Breast epithelium (tissue), 4 donors: ENCODE data around the gene TCF7L1. TPM values are rescaled to one million over a fixed set of nuclear protein-coding genes. Genes with fewer than 3 reads are reported as not detected.

ENCODE experiments used
- DNase-seq, 2 donors: peaks; one replicate each; pipeline ENCODE4 v3.0.0-alpha.2; 2019; ENCODE audit warnings: low spot score in 2 of 2
- H3K27ac ChIP-seq, 2 donors: fragments of 200-600 bp; sonication (generic) in 1 of 2; one replicate each; pipeline ENCODE4 v1.5.1; 2016 to 2019; ENCODE audit warnings: mild to moderate bottlenecking in 1 of 2
- H3K27me3 ChIP-seq, 2 donors: fragments of 200-600 bp; sonication (generic) in 1 of 2; one replicate each; pipeline versions ENCODE4 v1.5.1 to v1.6.0; 2017 to 2019; ENCODE audit warnings: control low read depth in 1 of 2, mild to moderate bottlenecking in 1 of 2
- H3K36me3 ChIP-seq: fragments of 200-600 bp; one replicate; pipeline ENCODE4 v1.5.1; 2019
- H3K4me1 ChIP-seq, 2 donors: fragments of 200-600 bp; sonication (generic); one replicate each; pipeline ENCODE4 v1.5.1; 2016 to 2019; ENCODE audit warnings: control low read depth in 1 of 2
- H3K4me3 ChIP-seq, 3 donors: fragments of 200-600 bp; sonication (generic); 1 replicate in 2 of 3; 2 replicates in 1 of 3; pipeline ENCODE4 v1.5.1; 2016 to 2019; ENCODE audit warnings: mild to moderate bottlenecking in 3 of 3, moderate library complexity in 2 of 3
- H3K9me3 ChIP-seq, 2 donors: fragments of 200-600 bp; sonication (generic) in 1 of 2; one replicate each; pipeline ENCODE4 v1.5.1; 2016 to 2019; ENCODE audit warnings: control low read depth in 1 of 2
- POLR2A ChIP-seq: fragments of 450-650 bp; IDR thresholded peaks from one replicate; pipeline ENCODE4 v1.6.1; 2016; ENCODE audit warnings: antibody characterized with exemption, mild to moderate bottlenecking, moderate library complexity
- POLR2AphosphoS5 ChIP-seq, 3 donors: sonication (generic); formaldehyde crosslinking; IDR thresholded peaks; one replicate each; pipeline ENCODE4 v1.6.1; 2017; ENCODE audit warnings: antibody characterized with exemption in 3 of 3
- intact Hi-C: fragments of 100-400 bp; cut with DNase I; formaldehyde crosslinking; loops from one replicate; pipeline ENCODE4 v1.15.1; 2023; ENCODE audit warnings: low total_unique reads
- total RNA-seq, 3 donors: library from RNA; depleted of rRNA; stranded (reverse); fragments of >200 nt; gene quantifications; one replicate each; pipeline ENCODE4 v1.1.0, GENCODE V29; 2016
- TF ChIP-seq, protein P1 (sequence below), 3 donors: fragments of 450-650 bp; IDR thresholded peaks; one replicate each; pipeline ENCODE4 v1.5.1; 2016 to 2017; ENCODE audit warnings: antibody characterized with exemption in 3 of 3, mild to moderate bottlenecking in 3 of 3, moderate library complexity in 3 of 3

The TCF7L1 gene
- total RNA-seq, 3 donors from 2014 or later = 3.4 to 6.9 (median 5.9) TPM

DNA sequence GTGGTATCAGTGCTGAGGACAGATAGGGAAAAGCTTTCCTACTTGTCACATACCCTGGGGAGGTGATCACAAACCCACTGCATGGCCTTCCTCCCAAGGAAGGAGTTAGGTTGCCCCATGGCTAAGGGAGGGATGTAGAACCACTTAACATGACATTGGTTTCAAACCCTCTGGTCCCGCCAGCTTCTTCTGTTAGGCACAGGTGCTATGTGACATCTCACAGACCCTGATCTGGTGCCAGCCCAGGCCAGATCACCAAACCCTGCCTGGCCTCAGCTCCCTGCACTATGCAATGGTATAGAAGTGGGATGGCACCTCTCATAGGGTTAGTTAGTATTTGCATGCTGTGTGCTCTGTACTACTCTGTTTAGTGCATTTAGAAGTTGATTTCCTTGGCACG is 58.0 kb downstream of the TCF7L1 start:
- DNase-seq = no peak
- intact Hi-C loops = no loop called here
- TF ChIP-seq, protein P1, sequence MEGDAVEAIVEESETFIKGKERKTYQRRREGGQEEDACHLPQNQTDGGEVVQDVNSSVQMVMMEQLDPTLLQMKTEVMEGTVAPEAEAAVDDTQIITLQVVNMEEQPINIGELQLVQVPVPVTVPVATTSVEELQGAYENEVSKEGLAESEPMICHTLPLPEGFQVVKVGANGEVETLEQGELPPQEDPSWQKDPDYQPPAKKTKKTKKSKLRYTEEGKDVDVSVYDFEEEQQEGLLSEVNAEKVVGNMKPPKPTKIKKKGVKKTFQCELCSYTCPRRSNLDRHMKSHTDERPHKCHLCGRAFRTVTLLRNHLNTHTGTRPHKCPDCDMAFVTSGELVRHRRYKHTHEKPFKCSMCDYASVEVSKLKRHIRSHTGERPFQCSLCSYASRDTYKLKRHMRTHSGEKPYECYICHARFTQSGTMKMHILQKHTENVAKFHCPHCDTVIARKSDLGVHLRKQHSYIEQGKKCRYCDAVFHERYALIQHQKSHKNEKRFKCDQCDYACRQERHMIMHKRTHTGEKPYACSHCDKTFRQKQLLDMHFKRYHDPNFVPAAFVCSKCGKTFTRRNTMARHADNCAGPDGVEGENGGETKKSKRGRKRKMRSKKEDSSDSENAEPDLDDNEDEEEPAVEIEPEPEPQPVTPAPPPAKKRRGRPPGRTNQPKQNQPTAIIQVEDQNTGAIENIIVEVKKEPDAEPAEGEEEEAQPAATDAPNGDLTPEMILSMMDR (IDR thresholded peaks at IDR 0.05) = no peak
- TF ChIP-seq POLR2A (no peak), POLR2AphosphoS5 (IDR thresholded peaks at IDR 0.05) (no peak)

DNA sequence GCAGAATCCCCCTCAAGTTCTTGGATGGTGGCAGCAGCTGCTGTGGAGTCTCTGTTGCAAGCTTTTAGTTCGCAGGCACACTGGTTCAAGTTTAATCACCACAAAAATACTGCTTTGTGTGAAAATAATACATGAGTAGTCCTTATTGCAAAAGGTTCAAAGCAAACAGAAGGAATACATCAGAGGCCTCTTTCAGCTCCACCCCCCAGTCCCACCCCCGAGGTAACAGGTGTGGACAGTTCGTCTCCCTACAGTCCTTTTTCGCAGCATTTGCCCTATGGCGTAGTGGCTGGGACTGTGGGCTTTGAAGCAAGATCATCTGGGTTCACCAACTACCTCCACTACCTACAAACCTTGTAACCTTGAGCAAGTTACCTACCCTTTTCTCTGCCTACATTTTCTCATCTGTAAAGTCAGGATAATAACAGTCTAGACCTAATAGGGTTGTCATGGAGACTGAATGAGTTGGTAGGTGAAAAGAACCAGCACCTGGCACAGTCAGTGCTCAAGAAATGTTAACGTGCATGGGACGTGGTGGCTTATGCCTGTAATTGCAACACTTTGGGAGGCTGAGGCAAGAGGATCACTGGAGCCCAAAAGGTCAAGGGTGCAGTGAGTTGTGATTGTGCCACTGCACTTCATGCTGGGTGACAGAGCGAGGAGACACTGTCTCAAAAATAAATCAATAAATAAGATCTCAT is 61.7 kb downstream of the TCF7L1 start:
- no peaks in the 10 kb centered on the region for H3K4me1 ChIP-seq
- DNase-seq = no peak
- H3K27ac ChIP-seq = no peak overlapping the region
- no peaks in the 10 kb centered on the region for H3K36me3 ChIP-seq
- no peak overlapping the region for H3K4me3 ChIP-seq
- intact Hi-C loops = no loop called here
- H3K27me3 ChIP-seq = no peaks in the 10 kb centered on the region
- TF ChIP-seq, protein P1 (IDR thresholded peaks at IDR 0.05) = no peak
- TF ChIP-seq POLR2A = no peak
- TF ChIP-seq POLR2AphosphoS5 (IDR thresholded peaks at IDR 0.05) = no peak
- no peaks in the 10 kb centered on the region for H3K9me3 ChIP-seq

More for the DNA sequence above, 58.0 kb downstream of the TCF7L1 start:
- peaks cover 0 to 2% of the 10 kb centered on the region in 2 donors for H3K4me1 ChIP-seq
- no peak overlapping the region for H3K27ac ChIP-seq
- no peak overlapping the region for H3K4me3 ChIP-seq
- H3K9me3 ChIP-seq = no peaks in the 10 kb centered on the region
- no peaks in the 10 kb centered on the region for H3K27me3 ChIP-seq
- H3K36me3 ChIP-seq = no peaks in the 10 kb centered on the region

DNA sequence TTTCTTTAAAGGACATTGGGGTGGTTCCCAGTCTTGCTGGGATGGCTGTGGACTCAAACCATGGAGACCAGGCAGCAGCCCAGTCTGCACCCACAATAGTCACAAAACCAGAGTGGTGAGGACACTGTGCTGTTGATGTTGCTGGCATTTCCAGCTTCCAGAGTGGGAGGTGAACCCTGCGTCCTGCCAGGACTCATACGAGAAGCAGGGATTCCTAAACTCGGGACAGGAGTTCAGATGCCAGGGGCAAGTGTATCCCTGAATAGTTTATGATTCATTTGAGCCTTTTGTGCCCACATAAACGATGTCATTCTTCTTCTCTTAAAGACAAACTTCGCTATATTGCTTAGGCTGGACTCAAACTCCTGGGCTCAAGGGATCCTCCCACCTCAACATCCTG is 62.8 kb downstream of the TCF7L1 start:
- Histone ChIP-seq H3K9me3 (no peaks in the 10 kb centered on the region), H3K4me3 (no peak overlapping the region), H3K27ac (peak overlapping the region; percentile 11 to 38), H3K27me3 (no peaks in the 10 kb centered on the region), H3K4me1 (no peaks in the 10 kb centered on the region), H3K36me3 (no peaks in the 10 kb centered on the region)
- TF ChIP-seq POLR2A (no peak), POLR2AphosphoS5 (IDR thresholded peaks at IDR 0.05) (no peak)
- TF ChIP-seq, protein P1 (IDR thresholded peaks at IDR 0.05) = no peak
- DNase-seq = no peak
- intact Hi-C loops = no loop called here

DNA sequence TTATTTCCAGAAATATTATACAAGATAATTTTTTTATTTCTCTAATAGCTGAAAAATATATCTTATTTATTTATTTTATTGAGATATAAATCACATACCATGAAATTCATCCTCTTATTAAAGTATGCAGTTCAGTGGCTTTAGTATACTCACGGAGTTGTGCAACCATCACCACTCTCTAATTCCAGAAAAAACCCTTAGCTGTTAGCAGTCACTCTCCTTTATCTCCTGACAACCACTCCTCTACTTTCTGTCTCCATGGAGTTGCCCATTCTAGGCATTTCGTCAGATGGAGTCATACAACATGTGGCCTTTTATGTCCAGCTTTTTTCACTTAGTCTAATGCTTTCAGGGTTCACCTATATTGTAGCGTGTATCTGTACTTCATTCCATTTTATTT is 66.5 kb downstream of the TCF7L1 start:
- intact Hi-C loops = no loop called here
- TF ChIP-seq POLR2A (no peak), POLR2AphosphoS5 (IDR thresholded peaks at IDR 0.05) (no peak)
- H3K27me3 ChIP-seq = no peaks in the 10 kb centered on the region
- no peak overlapping the region for H3K4me3 ChIP-seq
- H3K4me1 ChIP-seq = no peaks in the 10 kb centered on the region
- no peaks in the 10 kb centered on the region for H3K9me3 ChIP-seq
- DNase-seq = no peak
- no peaks in the 10 kb centered on the region for H3K36me3 ChIP-seq
- H3K27ac ChIP-seq = no peak overlapping the region

DNA sequence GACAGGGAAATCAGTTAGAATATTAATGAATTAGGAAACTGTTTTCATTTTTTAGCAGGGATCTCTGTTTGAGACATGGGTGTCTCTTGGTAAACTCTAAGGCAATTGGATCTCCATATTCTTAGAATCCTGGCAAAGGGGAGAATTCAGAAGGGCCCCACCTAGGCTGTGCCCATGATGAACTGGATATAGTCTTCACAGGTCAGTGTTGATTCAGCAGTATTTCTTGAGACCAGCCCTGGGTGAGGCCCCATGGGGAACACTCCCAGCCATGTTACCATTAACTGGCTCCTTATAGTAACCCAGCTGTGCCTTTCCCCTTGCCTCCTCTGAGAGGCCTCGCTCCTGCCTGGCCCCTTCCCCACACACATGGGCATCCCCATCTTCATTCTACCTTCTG is 76.7 kb downstream of the TCF7L1 start:
- no peak for DNase-seq
- Histone ChIP-seq H3K4me3 (no peak overlapping the region), H3K27me3 (no peaks in the 10 kb centered on the region), H3K36me3 (no peaks in the 10 kb centered on the region), H3K9me3 (no peaks in the 10 kb centered on the region), H3K4me1 (peaks cover 0 to 1% of the 10 kb centered on the region in 2 donors), H3K27ac (no peak overlapping the region)
- intact Hi-C loops = loop anchor here (5.0 kb wide), 1 partner anchor 288 kb away; no protein-coding TSS in a partner anchor
- TF ChIP-seq, protein P1 (IDR thresholded peaks at IDR 0.05) = no peak
- TF ChIP-seq POLR2A (no peak), POLR2AphosphoS5 (IDR thresholded peaks at IDR 0.05) (no peak)
